Superior temporal gyrus (tissue), 1 donor: ENCODE data around the gene SLC44A4.
"Not testable (repeated sequence)": the region's sequence is repeated elsewhere in the genome, so short reads cannot be mapped to it uniquely, and the experiment has no call there.

ENCODE experiments used
- DNase-seq: peaks from one replicate; pipeline ENCODE4 v3.0.0-alpha.2; 2016; ENCODE audit errors: extremely low spot score

Gene SLC44A4

GRCh38 chr6:31827286-31828079 lies 51.3 kb downstream of the SLC44A4 start, which contains the start of gene HSPA1B:
Gene HSPA1B (plus strand): TSS chr6:31827738. CDS start chr6:31827951, 213 bp downstream.
- peak; percentile 99 for DNase-seq

GRCh38 chr6:31826793-31827285 lies 52.0 kb downstream of the SLC44A4 start:
- no peak for DNase-seq

GRCh38 chr6:31825553-31825952 lies 53.2 kb downstream of the SLC44A4 start:
- no peak for DNase-seq

- DNase-seq, result not testable (repeated sequence)
These were observed 55.1 kb downstream of the SLC44A4 start for GRCh38 chr6:31823592-31824196.

GRCh38 chr6:31822036-31822821 lies 56.6 kb downstream of the SLC44A4 start:
- DNase-seq, result peak; percentile 82

GRCh38 chr6:31821301-31822035 lies 57.3 kb downstream of the SLC44A4 start:
- peak; percentile 82 for DNase-seq

GRCh38 chr6:31820399-31820798 lies 58.4 kb downstream of the SLC44A4 start:
- not testable (repeated sequence) for DNase-seq

GRCh38 chr6:31819871-31820299 lies 58.9 kb downstream of the SLC44A4 start:
- DNase-seq, result peak; percentile 41

- peak; percentile 80 for DNase-seq
These were observed 60.8 kb downstream of the SLC44A4 start for GRCh38 chr6:31817929-31818511.

GRCh38 chr6:31817133-31817928 lies 61.5 kb downstream of the SLC44A4 start:
- DNase-seq, result not testable (repeated sequence)

GRCh38 chr6:31815025-31815838 lies 63.6 kb downstream of the SLC44A4 start, which contains the start of the genes HSPA1A and HSPA1L:
Gene HSPA1A (plus strand): TSS chr6:31815543. CDS start chr6:31815757, 214 bp downstream.
Gene HSPA1L (minus strand): TSS chr6:31815283. CDS start chr6:31811972, 3,311 bp downstream.
- peak; percentile 99 for DNase-seq

- DNase-seq, result peak; percentile 96
These were observed 64.1 kb downstream of the SLC44A4 start for GRCh38 chr6:31814677-31815024.

- no peak for DNase-seq
These were observed 65.3 kb downstream of the SLC44A4 start for GRCh38 chr6:31813465-31813849.
